DND-41 (cell line): Measurements from ENCODE around the gene PACRG.

ENCODE experiments used
- ATAC-seq: fragments of 200-7000 bp; cut with Tn5 transposase; 3 replicates; pipeline ENCODE4 v1.9.1; 2021; ENCODE audit warnings: low read depth; ENCODE audit not compliant: insufficient read depth
- DNase-seq: peaks from one replicate; pipeline ENCODE4 v3.0.0-alpha.2; 2020
- H2AFZ ChIP-seq: 2 replicates; pipeline ENCODE4 v1.6.0; 2012; ENCODE audit warnings: low read depth, low read length
- H3K27ac ChIP-seq: 2 replicates; pipeline ENCODE4 v1.5.1; 2012; ENCODE audit warnings: low read length, inconsistent platforms
- H3K27me3 ChIP-seq: fragments of 200-600 bp; sonication (generic); 2 replicates; pipeline ENCODE4 v1.6.0; 2012; ENCODE audit warnings: low read length, mild to moderate bottlenecking, inconsistent platforms; ENCODE audit not compliant: insufficient read depth, poor library complexity
- H3K36me3 ChIP-seq: 2 replicates; pipeline ENCODE4 v1.5.1; 2012; ENCODE audit warnings: low read length, inconsistent platforms; ENCODE audit not compliant: insufficient read depth
- H3K4me1 ChIP-seq: 2 replicates; pipeline ENCODE4 v1.5.1; 2012; ENCODE audit warnings: mild to moderate bottlenecking, low read length; ENCODE audit not compliant: insufficient read depth
- H3K4me2 ChIP-seq: 2 replicates; pipeline ENCODE4 v1.6.0; 2012; ENCODE audit warnings: mild to moderate bottlenecking, moderate library complexity, low read length, inconsistent platforms; ENCODE audit not compliant: insufficient read depth
- H3K4me3 ChIP-seq, 2 experiments: fragments of 200-600 bp in 1 of 2; shearing (Covaris generic) in 1 of 2; 2 replicates each; pipeline ENCODE4 v1.5.1; 2012 to 2016; ENCODE audit warnings: inconsistent platforms in 2 of 2, low read length in 2 of 2, mild to moderate bottlenecking in 2 of 2, low read depth in 1 of 2, moderate library complexity in 1 of 2
- H3K79me2 ChIP-seq: 2 replicates; pipeline ENCODE4 v1.6.0; 2012; ENCODE audit warnings: low read length, inconsistent platforms; ENCODE audit not compliant: insufficient read depth
- H3K9ac ChIP-seq: 2 replicates; pipeline ENCODE4 v1.6.0; 2012; ENCODE audit warnings: low read depth, mild to moderate bottlenecking, inconsistent platforms, low read length, moderate library complexity
- H3K9me3 ChIP-seq: 2 replicates; pipeline ENCODE4 v1.5.1; 2012; ENCODE audit warnings: low read length, moderate library complexity, mild to moderate bottlenecking, inconsistent platforms; ENCODE audit not compliant: insufficient read depth, severe bottlenecking
- H4K20me1 ChIP-seq: 2 replicates; pipeline ENCODE4 v1.6.0; 2012; ENCODE audit warnings: low read length; ENCODE audit not compliant: insufficient read depth
- EZH2 ChIP-seq: IDR thresholded peaks from 3 replicates; pipeline ENCODE4 v1.6.1; 2012; ENCODE audit warnings: borderline replicate concordance, low read depth, mild to moderate bottlenecking, moderate library complexity, low read length, inconsistent platforms; ENCODE audit not compliant: severe bottlenecking
- TF ChIP-seq, protein P1 (sequence below): IDR thresholded peaks from 2 replicates; pipeline ENCODE4 v1.5.1; 2012; ENCODE audit warnings: borderline replicate concordance, low read length, moderate library complexity, mild to moderate bottlenecking; ENCODE audit not compliant: poor library complexity, severe bottlenecking; ENCODE audit errors: extremely low read depth

The PACRG gene

DNA sequence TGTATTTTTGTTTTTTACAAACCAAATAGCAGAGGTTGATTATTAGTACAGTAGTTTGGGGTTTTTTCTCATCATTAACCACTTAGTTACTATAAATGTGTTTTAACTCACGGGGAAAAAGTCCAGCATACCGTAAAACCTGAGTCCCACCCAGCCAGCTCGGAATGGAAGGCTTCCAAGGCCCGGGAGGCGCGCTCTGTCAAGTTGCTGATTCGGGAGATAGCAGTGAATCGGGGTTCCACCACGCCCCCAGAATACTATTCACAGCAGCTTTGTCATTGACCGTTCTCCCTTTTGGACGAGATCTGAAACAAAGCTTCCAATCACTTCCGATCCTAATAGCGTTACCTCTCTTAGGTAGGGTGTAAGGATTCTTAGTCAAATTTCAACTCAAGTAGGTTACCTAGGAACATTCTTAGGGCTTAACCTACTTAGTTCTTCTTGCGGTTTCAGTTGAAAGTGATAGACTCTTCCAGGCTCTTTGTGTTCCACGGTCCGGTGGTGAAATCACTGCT is 453.9 kb downstream of the PACRG start:
- no peak overlapping the region for H3K4me2 ChIP-seq
- no peaks in the 10 kb centered on the region for H3K4me1 ChIP-seq
- TF ChIP-seq EZH2: no peak
- TF ChIP-seq, protein P1, sequence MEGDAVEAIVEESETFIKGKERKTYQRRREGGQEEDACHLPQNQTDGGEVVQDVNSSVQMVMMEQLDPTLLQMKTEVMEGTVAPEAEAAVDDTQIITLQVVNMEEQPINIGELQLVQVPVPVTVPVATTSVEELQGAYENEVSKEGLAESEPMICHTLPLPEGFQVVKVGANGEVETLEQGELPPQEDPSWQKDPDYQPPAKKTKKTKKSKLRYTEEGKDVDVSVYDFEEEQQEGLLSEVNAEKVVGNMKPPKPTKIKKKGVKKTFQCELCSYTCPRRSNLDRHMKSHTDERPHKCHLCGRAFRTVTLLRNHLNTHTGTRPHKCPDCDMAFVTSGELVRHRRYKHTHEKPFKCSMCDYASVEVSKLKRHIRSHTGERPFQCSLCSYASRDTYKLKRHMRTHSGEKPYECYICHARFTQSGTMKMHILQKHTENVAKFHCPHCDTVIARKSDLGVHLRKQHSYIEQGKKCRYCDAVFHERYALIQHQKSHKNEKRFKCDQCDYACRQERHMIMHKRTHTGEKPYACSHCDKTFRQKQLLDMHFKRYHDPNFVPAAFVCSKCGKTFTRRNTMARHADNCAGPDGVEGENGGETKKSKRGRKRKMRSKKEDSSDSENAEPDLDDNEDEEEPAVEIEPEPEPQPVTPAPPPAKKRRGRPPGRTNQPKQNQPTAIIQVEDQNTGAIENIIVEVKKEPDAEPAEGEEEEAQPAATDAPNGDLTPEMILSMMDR: no peak
- DNase-seq (no peak), ATAC-seq (no peak)
- H3K4me3 ChIP-seq: no peak overlapping the region
- H3K9me3 ChIP-seq: no peaks in the 10 kb centered on the region
- H4K20me1 ChIP-seq: no peaks in the 10 kb centered on the region
- no peaks in the 10 kb centered on the region for H3K36me3 ChIP-seq
- H3K79me2 ChIP-seq: no peaks in the 10 kb centered on the region
- no peak overlapping the region for H3K9ac ChIP-seq
- no peak overlapping the region for H2AFZ ChIP-seq
- H3K27me3 ChIP-seq: no peaks in the 10 kb centered on the region
- H3K27ac ChIP-seq: no peak overlapping the region

DNA sequence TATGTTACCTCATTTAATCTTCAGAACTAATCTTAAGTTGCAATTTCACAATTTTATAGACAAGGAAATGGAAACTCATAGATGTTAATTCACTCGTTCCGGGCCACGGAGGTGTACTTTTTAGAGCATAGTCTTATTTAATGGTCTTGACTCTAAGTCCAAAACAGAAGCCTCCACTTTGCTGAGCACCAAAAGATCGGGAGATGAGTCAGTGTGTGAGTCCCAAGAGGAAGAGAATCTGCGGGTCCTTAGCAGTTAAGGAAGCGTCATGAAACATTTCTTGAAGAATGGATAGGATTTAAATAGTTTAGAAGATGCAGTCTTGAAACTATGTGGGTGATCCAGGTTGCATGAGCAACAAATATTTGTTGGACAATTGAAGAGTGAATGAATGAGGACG is 454.9 kb downstream of the PACRG start:
- no peaks in the 10 kb centered on the region for H3K79me2 ChIP-seq
- H4K20me1 ChIP-seq: no peaks in the 10 kb centered on the region
- no peaks in the 10 kb centered on the region for H3K36me3 ChIP-seq
- no peak overlapping the region for H3K4me3 ChIP-seq
- no peak overlapping the region for H3K27ac ChIP-seq
- ATAC-seq (no peak), DNase-seq (no peak)
- TF ChIP-seq, protein P1: no peak
- no peak for TF ChIP-seq EZH2
- no peak overlapping the region for H3K4me2 ChIP-seq
- no peak overlapping the region for H2AFZ ChIP-seq
- H3K9ac ChIP-seq: no peak overlapping the region
- no peaks in the 10 kb centered on the region for H3K27me3 ChIP-seq
- H3K4me1 ChIP-seq: no peaks in the 10 kb centered on the region
- H3K9me3 ChIP-seq: no peaks in the 10 kb centered on the region

DNA sequence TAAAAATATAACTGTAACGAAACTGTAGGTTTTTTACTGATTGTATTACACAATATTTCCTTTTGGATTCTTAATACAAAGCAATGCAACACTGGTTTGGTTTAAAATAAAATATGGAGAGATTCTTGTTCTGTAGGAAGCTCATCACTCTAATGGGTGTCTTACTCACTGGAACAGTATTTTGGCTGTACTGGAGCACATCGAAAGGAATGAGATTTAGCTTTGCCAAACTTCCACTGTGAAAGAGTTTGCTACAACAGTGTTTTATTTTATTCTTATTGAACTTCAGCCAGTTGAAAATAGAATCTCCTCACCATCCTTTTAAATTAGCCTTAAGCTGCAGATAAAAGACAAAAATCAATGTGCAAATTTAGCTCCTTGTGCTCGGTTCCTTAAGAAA is 456.0 kb downstream of the PACRG start:
- DNase-seq (no peak), ATAC-seq (no peak)
- TF ChIP-seq, protein P1: no peak
- no peak for TF ChIP-seq EZH2
- no peaks in the 10 kb centered on the region for H3K79me2 ChIP-seq
- no peaks in the 10 kb centered on the region for H3K4me1 ChIP-seq
- no peaks in the 10 kb centered on the region for H3K36me3 ChIP-seq
- H2AFZ ChIP-seq: no peak overlapping the region
- H4K20me1 ChIP-seq: no peaks in the 10 kb centered on the region
- H3K9me3 ChIP-seq: peaks cover 1% of the 10 kb centered on the region
- no peak overlapping the region for H3K4me2 ChIP-seq
- no peak overlapping the region for H3K4me3 ChIP-seq
- H3K9ac ChIP-seq: no peak overlapping the region
- no peak overlapping the region for H3K27ac ChIP-seq
- H3K27me3 ChIP-seq: no peaks in the 10 kb centered on the region

DNA sequence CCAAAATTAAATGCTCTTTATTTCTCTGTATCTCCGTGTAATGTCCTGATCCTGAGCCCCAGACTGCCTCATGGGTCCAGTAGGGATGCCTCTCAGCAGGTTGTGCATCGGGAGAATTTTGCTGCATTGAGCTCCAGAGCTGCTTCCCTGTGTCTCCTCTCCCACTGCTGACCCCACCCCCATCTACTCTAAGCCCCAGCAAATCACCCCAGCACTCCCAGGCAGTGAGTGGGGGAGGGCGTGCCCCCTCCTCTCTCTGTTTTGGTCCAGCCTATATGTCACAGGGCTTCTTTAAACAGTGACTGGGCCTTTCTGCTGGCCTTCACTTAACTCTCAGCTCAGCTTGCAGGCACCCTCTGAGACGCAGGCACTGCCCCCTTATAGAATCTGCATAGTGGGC is 458.0 kb downstream of the PACRG start:
- Histone ChIP-seq H3K4me1 (no peaks in the 10 kb centered on the region), H3K27ac (no peak overlapping the region), H3K4me2 (no peak overlapping the region), H4K20me1 (no peaks in the 10 kb centered on the region), H3K4me3 (no peak overlapping the region), H2AFZ (no peak overlapping the region), H3K27me3 (no peaks in the 10 kb centered on the region), H3K9ac (no peak overlapping the region), H3K9me3 (peaks cover 3% of the 10 kb centered on the region), H3K79me2 (no peaks in the 10 kb centered on the region), H3K36me3 (no peaks in the 10 kb centered on the region)
- TF ChIP-seq, protein P1: no peak
- TF ChIP-seq EZH2: no peak
- DNase-seq (no peak), ATAC-seq (no peak)
